Stimulated activated CD8-positive, alpha-beta memory T cell treated with anti-CD3 and anti-CD28 coated beads, Interleukin-15, amount 100 ng/mL, for 24 hours (primary cell): ENCODE data around the gene CDKAL1.
"Not testable (repeated sequence)": the region's sequence is repeated elsewhere in the genome, so short reads cannot be mapped to it uniquely, and the experiment has no call there.

ENCODE experiments used
- DNase-seq: peaks from one replicate; pipeline ENCODE4 v3.0.0-alpha.2; 2020; ENCODE audit warnings: low read depth

Gene CDKAL1

GRCh38 chr6:20640181-20640580 is 105.9 kb downstream of the CDKAL1 start:
- DNase-seq, result no peak

- DNase-seq, result no peak
These were observed 108.2 kb downstream of the CDKAL1 start for GRCh38 chr6:20642441-20642840.

- no peak for DNase-seq
These were observed 110.6 kb downstream of the CDKAL1 start for GRCh38 chr6:20644667-20645370.

GRCh38 chr6:20645572-20645971 is 111.3 kb downstream of the CDKAL1 start:
- DNase-seq, result not testable (repeated sequence)

GRCh38 chr6:20647585-20647984 is 113.3 kb downstream of the CDKAL1 start:
- no peak for DNase-seq

GRCh38 chr6:20649696-20650470 is 115.6 kb downstream of the CDKAL1 start:
- not testable (repeated sequence) for DNase-seq

GRCh38 chr6:20652299-20653084 is 118.2 kb downstream of the CDKAL1 start:
- DNase-seq, result no peak

- no peak for DNase-seq
These were observed 118.8 kb downstream of the CDKAL1 start for GRCh38 chr6:20653085-20653479.

GRCh38 chr6:20655317-20655716 is 121.1 kb downstream of the CDKAL1 start:
- no peak for DNase-seq

- DNase-seq, result no peak
These were observed 123.1 kb downstream of the CDKAL1 start for GRCh38 chr6:20657274-20657800.

GRCh38 chr6:20658053-20658452 is 123.8 kb downstream of the CDKAL1 start:
- no peak for DNase-seq

GRCh38 chr6:20658516-20658915 is 124.3 kb downstream of the CDKAL1 start:
- no peak for DNase-seq

GRCh38 chr6:20660534-20660933 is 126.3 kb downstream of the CDKAL1 start:
- no peak for DNase-seq

- DNase-seq, result no peak
These were observed 127.5 kb downstream of the CDKAL1 start for GRCh38 chr6:20661721-20662120.

GRCh38 chr6:20664250-20664649 is 130.0 kb downstream of the CDKAL1 start:
- DNase-seq, result no peak

- DNase-seq, result no peak
These were observed 131.0 kb downstream of the CDKAL1 start for GRCh38 chr6:20665290-20665689.

GRCh38 chr6:20669571-20670314 is 135.5 kb downstream of the CDKAL1 start:
- no peak for DNase-seq

GRCh38 chr6:20670750-20671149 is 136.5 kb downstream of the CDKAL1 start:
- no peak for DNase-seq

- DNase-seq, result no peak
These were observed 137.8 kb downstream of the CDKAL1 start for GRCh38 chr6:20672038-20672437.

- no peak for DNase-seq
These were observed 139.2 kb downstream of the CDKAL1 start for GRCh38 chr6:20673458-20673857.

GRCh38 chr6:20674664-20675063 is 140.4 kb downstream of the CDKAL1 start:
- DNase-seq, result no peak
